Measurements from ENCODE around the gene FAU. TPM values are rescaled to one million over a fixed set of nuclear protein-coding genes. Genes with fewer than 3 reads are reported as not detected.
A peak's percentile ranks its signal among the peaks of the same experiment; 100 is the strongest.

Gene FAU
- total RNA-seq, 1 donor from 2014 or later: 383 TPM

DNA sequence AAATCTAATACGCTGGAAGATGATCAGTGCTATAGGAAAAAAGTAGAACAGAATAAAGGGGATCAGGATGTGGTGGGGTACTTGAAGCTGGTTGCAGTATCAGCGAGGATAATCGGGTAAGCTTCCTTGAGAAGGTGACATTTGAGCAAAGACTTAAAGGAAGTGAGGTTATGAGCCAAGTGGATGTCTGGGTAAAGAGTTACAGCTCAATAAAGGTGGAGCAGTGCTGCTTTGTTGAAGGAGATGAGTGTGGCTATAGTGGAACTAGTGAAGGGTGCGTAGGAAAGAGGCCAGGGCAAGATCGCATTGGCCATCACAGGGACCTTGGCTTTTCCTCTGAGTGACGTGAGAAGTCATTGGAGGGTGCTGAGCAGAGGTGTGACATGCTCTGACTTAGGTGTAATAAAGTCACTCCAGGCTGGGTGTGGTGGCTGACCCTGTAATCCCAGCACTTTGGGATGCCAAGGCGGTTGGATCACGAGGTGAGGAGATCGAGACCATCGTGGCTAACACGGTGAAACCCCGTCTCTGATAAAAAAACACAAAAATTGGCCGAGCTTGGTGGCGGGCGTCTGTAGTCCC, 14.7 kb upstream of the FAU start:
- no peak for DNase-seq (ENCODE audit: low read depth in 2 of 2)

DNA sequence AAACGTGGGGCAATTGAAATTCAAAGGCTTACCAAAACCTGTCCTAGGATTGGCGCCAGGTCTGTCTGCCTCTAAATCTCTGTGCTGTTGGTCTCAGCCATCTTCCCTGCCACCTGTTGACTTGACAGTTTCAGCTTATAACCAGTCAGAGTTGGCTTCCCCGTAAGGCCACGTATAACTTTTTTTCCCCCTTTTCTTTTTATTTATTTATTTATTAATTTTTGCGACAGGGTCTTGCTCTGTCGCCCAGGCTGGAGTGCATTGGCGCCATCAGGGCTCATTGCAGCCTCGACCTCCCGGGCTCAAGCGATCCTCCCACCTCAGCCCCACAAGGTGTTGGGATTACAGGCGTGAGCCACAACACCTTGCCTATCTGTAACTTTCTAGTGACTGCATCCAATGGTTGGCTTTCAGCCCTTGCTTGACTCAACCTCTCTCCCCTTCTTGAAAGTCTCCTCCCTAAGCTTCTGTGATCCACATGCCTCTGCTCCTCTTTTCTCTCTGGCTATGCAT, 13.8 kb upstream of the FAU start:
- no peak for DNase-seq (ENCODE audit: low read depth in 2 of 2)

GRCh38 chr11:65134952-65135632, 13.2 kb upstream of the FAU start:
- DNase-seq (ENCODE audit: low read depth in 2 of 2): peak; percentile 96 to 99

- peak; percentile 80 to 94 for DNase-seq (ENCODE audit: low read depth in 2 of 2)
These were observed 12.5 kb upstream of the FAU start, which contains the start of gene SYVN1 for GRCh38 chr11:65134240-65134951. TSS of gene SYVN1 (minus strand) at chr11:65134519. CDS start at chr11:65133601, 918 bp downstream.

DNA sequence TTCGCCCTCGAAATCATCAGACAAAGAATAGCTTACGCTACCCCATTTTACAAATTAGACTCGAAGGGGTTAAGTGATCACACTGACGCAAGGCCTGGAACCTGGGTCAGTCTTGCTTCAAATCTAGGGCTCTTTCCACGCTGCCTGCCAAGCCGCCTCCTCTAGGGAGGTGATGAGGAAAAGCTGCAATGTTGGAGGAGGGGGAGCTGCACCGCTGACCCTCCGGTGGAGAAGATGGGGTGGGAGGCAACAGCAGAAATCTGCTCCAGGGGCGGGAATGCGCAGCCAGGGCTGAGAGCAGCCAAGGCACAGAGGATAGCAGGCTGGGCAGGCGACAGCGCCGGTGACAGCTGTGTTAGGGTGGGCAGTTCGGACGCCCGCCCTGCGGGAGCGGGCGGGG, 11.8 kb upstream of the FAU start:
- peak in 1 of 2 donors; percentile 42 for DNase-seq (ENCODE audit: low read depth in 2 of 2)

GRCh38 chr11:65132988-65133700, 11.2 kb upstream of the FAU start:
- DNase-seq (ENCODE audit: low read depth in 2 of 2): no peak

- DNase-seq (ENCODE audit: low read depth in 2 of 2): no peak
These were observed 10.5 kb upstream of the FAU start for GRCh38 chr11:65132238-65132987.

- no peak for DNase-seq (ENCODE audit: low read depth in 2 of 2)
These were observed 9.9 kb upstream of the FAU start for GRCh38 chr11:65131895-65132237.

DNA sequence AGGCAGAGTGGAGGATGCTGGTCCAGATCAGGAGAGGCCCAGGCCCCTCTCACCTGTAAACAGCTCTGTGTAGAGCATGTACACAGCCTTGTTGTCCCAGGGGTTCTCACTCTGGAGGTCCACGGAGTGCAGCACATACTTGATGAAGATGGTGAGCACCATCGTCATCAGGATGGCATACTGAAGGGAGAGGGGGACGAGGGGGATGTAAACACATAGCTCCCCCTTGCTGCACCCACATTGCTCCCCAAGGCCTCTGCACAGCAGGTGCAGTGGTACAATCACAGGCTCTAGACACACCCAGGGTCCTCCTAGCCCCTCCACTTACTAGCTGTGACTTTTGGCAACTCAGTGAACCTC, 9.5 kb upstream of the FAU start:
- DNase-seq (ENCODE audit: low read depth in 2 of 2): no peak

- DNase-seq (ENCODE audit: low read depth in 2 of 2): no peak
These were observed 8.9 kb upstream of the FAU start for GRCh38 chr11:65130631-65131416.

GRCh38 chr11:65129649-65130441, 7.9 kb upstream of the FAU start:
- DNase-seq (ENCODE audit: low read depth in 2 of 2): no peak

DNA sequence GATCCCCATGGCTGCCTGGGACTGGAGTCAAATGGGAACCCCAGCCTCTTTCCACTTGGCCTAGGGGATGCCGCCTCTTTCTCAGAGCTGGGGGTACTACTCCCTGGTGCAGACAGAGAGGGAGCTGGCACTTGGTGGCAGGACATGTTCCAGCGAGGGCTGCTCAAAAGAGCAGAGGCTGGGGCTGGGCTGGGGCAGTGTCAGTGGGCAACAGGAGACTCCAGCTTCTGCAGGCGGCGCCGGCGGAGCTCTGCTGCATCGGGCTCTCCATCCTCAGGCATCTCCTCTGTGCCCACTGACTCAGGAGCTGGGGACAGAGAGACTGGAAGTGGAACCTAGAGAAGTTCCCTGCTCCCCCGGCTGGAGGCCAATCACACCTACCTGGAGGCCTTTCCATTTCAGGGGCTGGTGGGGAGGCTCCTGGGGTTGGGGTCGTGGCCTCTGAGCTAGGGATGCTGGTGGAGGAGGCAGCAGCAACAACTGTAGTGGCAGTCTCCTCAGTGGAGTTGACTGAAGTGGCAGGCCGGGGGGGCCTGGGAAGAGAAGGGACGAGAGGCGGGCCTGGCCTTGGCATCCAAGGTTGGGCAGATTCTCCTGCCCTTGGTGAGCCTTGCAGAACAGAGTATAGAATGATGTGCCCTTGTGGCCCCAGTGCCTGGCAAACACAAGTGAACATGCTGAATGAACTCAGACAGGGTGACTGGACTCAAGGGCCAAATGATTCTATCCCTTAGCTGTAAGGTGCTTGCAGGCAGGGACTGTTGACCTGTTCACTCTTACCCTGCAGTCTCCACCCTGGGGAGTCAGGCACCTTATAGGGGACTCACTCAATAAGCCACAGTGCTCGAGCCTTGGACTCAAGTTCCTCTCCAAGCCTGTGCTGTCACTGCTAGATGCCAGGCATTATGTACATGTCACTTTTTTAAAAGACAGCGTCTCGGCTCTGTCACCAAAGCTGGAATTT, 6.5 kb upstream of the FAU start:
- DNase-seq (ENCODE audit: low read depth in 2 of 2): no peak

- no peak for DNase-seq (ENCODE audit: low read depth in 2 of 2)
These were observed 5.7 kb upstream of the FAU start for GRCh38 chr11:65127473-65128181.

- no peak for DNase-seq (ENCODE audit: low read depth in 2 of 2)
These were observed 4.8 kb upstream of the FAU start for GRCh38 chr11:65126624-65127274.

GRCh38 chr11:65125197-65126056, 3.5 kb upstream of the FAU start:
- no peak for DNase-seq (ENCODE audit: low read depth in 2 of 2)

- no peak for DNase-seq (ENCODE audit: low read depth in 2 of 2)
These were observed 2.7 kb upstream of the FAU start for GRCh38 chr11:65124480-65125196.

All from dermis microvascular lymphatic vessel endothelial cell (primary cell).